ENCODE results near the gene INO80D. TPM values are rescaled to one million over a fixed set of nuclear protein-coding genes. Genes with fewer than 3 reads are reported as not detected.

The INO80D gene
- total RNA-seq, 1 donor from 2014 or later = 21.1 TPM

GRCh38 chr2:206116278-206116677 lies 30.3 kb upstream of the INO80D start:
- no peak for DNase-seq (ENCODE audit: low read depth)
- H3K36me3 Mint-ChIP-seq (ENCODE audit: low read depth, unreplicated experiment) = peaks cover 15% of the 10 kb centered on the region

GRCh38 chr2:206115026-206115578 lies 29.1 kb upstream of the INO80D start:
- Mint-ChIP-seq H3K4me3 (ENCODE audit: unreplicated experiment) (no peak overlapping the region), H3K36me3 (ENCODE audit: low read depth, unreplicated experiment) (peaks cover 11% of the 10 kb centered on the region), H3K9me3 (ENCODE audit: unreplicated experiment) (no peaks in the 10 kb centered on the region), H3K27ac (ENCODE audit: unreplicated experiment) (no peak overlapping the region), H3K4me1 (ENCODE audit: low read depth, unreplicated experiment) (peaks cover 7% of the 10 kb centered on the region), H3K27me3 (ENCODE audit: low read depth, unreplicated experiment) (no peaks in the 10 kb centered on the region)
- Histone ChIP-seq H3K9ac (ENCODE audit: low read length) (no peak overlapping the region), H3K27me3 (ENCODE audit: insufficient read depth, low read length) (no peaks in the 10 kb centered on the region), H3K36me3 (ENCODE audit: insufficient read depth, low read length) (peaks cover 5% of the 10 kb centered on the region), H3K79me2 (ENCODE audit: insufficient read depth, low read length) (no peaks in the 10 kb centered on the region), H4K20me1 (ENCODE audit: insufficient read depth, low read length) (no peaks in the 10 kb centered on the region), H3K4me2 (ENCODE audit: low read length) (no peak overlapping the region), H3K4me3 (ENCODE audit: insufficient read depth, low read depth, low read length) (no peak overlapping the region), H2AFZ (ENCODE audit: low read depth, low read length) (no peak overlapping the region), H3K27ac (ENCODE audit: low read depth, low read length) (no peak overlapping the region), H3K4me1 (ENCODE audit: insufficient read depth, low read length) (no peaks in the 10 kb centered on the region), H3K9me3 (ENCODE audit: insufficient read depth, low read depth, low read length) (no peaks in the 10 kb centered on the region)
- DNase-seq (ENCODE audit: low read depth) = no peak
- TF ChIP-seq EZH2 (IDR thresholded peaks at IDR 0.05; ENCODE audit: insufficient read depth, low read length) (no peak), CTCF (IDR thresholded peaks at IDR 0.05; ENCODE audit: insufficient read depth, low read depth, low read length) (no peak)
- no peak for FAIRE-seq

More at GRCh38 chr2:206116278-206116677, 30.3 kb upstream of the INO80D start:
- Histone ChIP-seq H2AFZ (ENCODE audit: low read depth, low read length) (no peak overlapping the region), H3K27me3 (ENCODE audit: insufficient read depth, low read length) (no peaks in the 10 kb centered on the region), H3K9ac (ENCODE audit: low read length) (no peak overlapping the region), H4K20me1 (ENCODE audit: insufficient read depth, low read length) (no peaks in the 10 kb centered on the region), H3K4me2 (ENCODE audit: low read length) (no peak overlapping the region), H3K27ac (ENCODE audit: low read depth, low read length) (no peak overlapping the region), H3K9me3 (ENCODE audit: insufficient read depth, low read depth, low read length) (no peaks in the 10 kb centered on the region), H3K36me3 (ENCODE audit: insufficient read depth, low read length) (peaks cover 16% of the 10 kb centered on the region), H3K4me1 (ENCODE audit: insufficient read depth, low read length) (no peaks in the 10 kb centered on the region), H3K4me3 (ENCODE audit: insufficient read depth, low read depth, low read length) (no peak overlapping the region), H3K79me2 (ENCODE audit: insufficient read depth, low read length) (no peaks in the 10 kb centered on the region)
- H3K27me3 Mint-ChIP-seq (ENCODE audit: low read depth, unreplicated experiment) = no peaks in the 10 kb centered on the region
- H3K4me1 Mint-ChIP-seq (ENCODE audit: low read depth, unreplicated experiment) = peaks cover 7% of the 10 kb centered on the region
- no peak overlapping the region for H3K27ac Mint-ChIP-seq (ENCODE audit: unreplicated experiment)
- no peak overlapping the region for H3K4me3 Mint-ChIP-seq (ENCODE audit: unreplicated experiment)
- H3K9me3 Mint-ChIP-seq (ENCODE audit: unreplicated experiment) = no peaks in the 10 kb centered on the region
- FAIRE-seq = no peak
- TF ChIP-seq EZH2 (IDR thresholded peaks at IDR 0.05; ENCODE audit: insufficient read depth, low read length) (no peak), CTCF (IDR thresholded peaks at IDR 0.05; ENCODE audit: insufficient read depth, low read depth, low read length) (no peak)

- Histone ChIP-seq H3K4me1 (ENCODE audit: insufficient read depth, low read length) (no peaks in the 10 kb centered on the region), H3K27me3 (ENCODE audit: insufficient read depth, low read length) (no peaks in the 10 kb centered on the region), H3K4me2 (ENCODE audit: low read length) (no peak overlapping the region), H2AFZ (ENCODE audit: low read depth, low read length) (no peak overlapping the region), H3K79me2 (ENCODE audit: insufficient read depth, low read length) (no peaks in the 10 kb centered on the region), H3K9me3 (ENCODE audit: insufficient read depth, low read depth, low read length) (no peaks in the 10 kb centered on the region), H3K9ac (ENCODE audit: low read length) (no peak overlapping the region), H3K36me3 (ENCODE audit: insufficient read depth, low read length) (no peaks in the 10 kb centered on the region), H4K20me1 (ENCODE audit: insufficient read depth, low read length) (no peaks in the 10 kb centered on the region), H3K27ac (ENCODE audit: low read depth, low read length) (no peak overlapping the region), H3K4me3 (ENCODE audit: insufficient read depth, low read depth, low read length) (no peak overlapping the region)
- DNase-seq (ENCODE audit: low read depth) (no peak), FAIRE-seq (no peak)
- Mint-ChIP-seq H3K36me3 (ENCODE audit: low read depth, unreplicated experiment) (peaks cover 6% of the 10 kb centered on the region), H3K27ac (ENCODE audit: unreplicated experiment) (no peak overlapping the region), H3K9me3 (ENCODE audit: unreplicated experiment) (no peaks in the 10 kb centered on the region), H3K4me3 (ENCODE audit: unreplicated experiment) (no peak overlapping the region), H3K27me3 (ENCODE audit: low read depth, unreplicated experiment) (no peaks in the 10 kb centered on the region), H3K4me1 (ENCODE audit: low read depth, unreplicated experiment) (peaks cover 7% of the 10 kb centered on the region)
- TF ChIP-seq CTCF (IDR thresholded peaks at IDR 0.05; ENCODE audit: insufficient read depth, low read depth, low read length) = no peak
- no peak for TF ChIP-seq EZH2 (IDR thresholded peaks at IDR 0.05; ENCODE audit: insufficient read depth, low read length)
Measured at GRCh38 chr2:206112846-206113547, 27.0 kb upstream of the INO80D start.

Measured in astrocyte (in vitro differentiated cells and primary cell).